ENCODE measurements around the gene MEI1. TPM values are rescaled to one million over a fixed set of nuclear protein-coding genes. Genes with fewer than 3 reads are reported as not detected.

Gene MEI1
- total RNA-seq, 1 donor from 2014 or later = 1.5 TPM

GRCh38 chr22:41674846-41675340 is 24.4 kb upstream of the MEI1 start:
- no peaks in the 10 kb centered on the region for H3K27me3 ChIP-seq (ENCODE audit: control insufficient read depth, insufficient read depth, low read length)
- no peak for DNase-seq (ENCODE audit: low read depth)
- H3K4me3 ChIP-seq (ENCODE audit: low read depth, low read length) = no peak overlapping the region
- TF ChIP-seq CTCF (IDR thresholded peaks at IDR 0.05; ENCODE audit: insufficient read depth, low read length, poor library complexity, severe bottlenecking) = no peak
- H3K36me3 ChIP-seq (ENCODE audit: control insufficient read depth, insufficient read depth, low read length) = no peaks in the 10 kb centered on the region

GRCh38 chr22:41676134-41676533 is 23.2 kb upstream of the MEI1 start:
- no peak for TF ChIP-seq CTCF (IDR thresholded peaks at IDR 0.05; ENCODE audit: insufficient read depth, low read length, poor library complexity, severe bottlenecking)
- Histone ChIP-seq H3K27me3 (ENCODE audit: control insufficient read depth, insufficient read depth, low read length) (no peaks in the 10 kb centered on the region), H3K4me3 (ENCODE audit: low read depth, low read length) (no peak overlapping the region), H3K36me3 (ENCODE audit: control insufficient read depth, insufficient read depth, low read length) (no peaks in the 10 kb centered on the region)
- DNase-seq (ENCODE audit: low read depth) = no peak

GRCh38 chr22:41681616-41682015 is 17.7 kb upstream of the MEI1 start:
- Histone ChIP-seq H3K4me3 (ENCODE audit: low read depth, low read length) (peak overlapping the region; percentile 88), H3K27me3 (ENCODE audit: control insufficient read depth, insufficient read depth, low read length) (no peaks in the 10 kb centered on the region), H3K36me3 (ENCODE audit: control insufficient read depth, insufficient read depth, low read length) (no peaks in the 10 kb centered on the region)
- no peak for DNase-seq (ENCODE audit: low read depth)
- TF ChIP-seq CTCF (IDR thresholded peaks at IDR 0.05; ENCODE audit: insufficient read depth, low read length, poor library complexity, severe bottlenecking) = no peak

- Histone ChIP-seq H3K4me3 (ENCODE audit: low read depth, low read length) (peak overlapping the region; percentile 88), H3K27me3 (ENCODE audit: control insufficient read depth, insufficient read depth, low read length) (no peaks in the 10 kb centered on the region), H3K36me3 (ENCODE audit: control insufficient read depth, insufficient read depth, low read length) (no peaks in the 10 kb centered on the region)
- TF ChIP-seq CTCF (IDR thresholded peaks at IDR 0.05; ENCODE audit: insufficient read depth, low read length, poor library complexity, severe bottlenecking) = no peak
- DNase-seq (ENCODE audit: low read depth) = peak; percentile 52
These were observed 17.1 kb upstream of the MEI1 start for GRCh38 chr22:41682033-41682807.

- H3K27me3 ChIP-seq (ENCODE audit: control insufficient read depth, insufficient read depth, low read length) = no peaks in the 10 kb centered on the region
- no peaks in the 10 kb centered on the region for H3K36me3 ChIP-seq (ENCODE audit: control insufficient read depth, insufficient read depth, low read length)
- no peak for DNase-seq (ENCODE audit: low read depth)
- peak overlapping the region; percentile 88 for H3K4me3 ChIP-seq (ENCODE audit: low read depth, low read length)
- TF ChIP-seq CTCF (IDR thresholded peaks at IDR 0.05; ENCODE audit: insufficient read depth, low read length, poor library complexity, severe bottlenecking) = no peak
These were observed 16.3 kb upstream of the MEI1 start for GRCh38 chr22:41683052-41683451.

GRCh38 chr22:41683616-41684015 is 15.7 kb upstream of the MEI1 start:
- H3K4me3 ChIP-seq (ENCODE audit: low read depth, low read length) = no peak overlapping the region
- H3K27me3 ChIP-seq (ENCODE audit: control insufficient read depth, insufficient read depth, low read length) = no peaks in the 10 kb centered on the region
- no peaks in the 10 kb centered on the region for H3K36me3 ChIP-seq (ENCODE audit: control insufficient read depth, insufficient read depth, low read length)
- no peak for TF ChIP-seq CTCF (IDR thresholded peaks at IDR 0.05; ENCODE audit: insufficient read depth, low read length, poor library complexity, severe bottlenecking)
- no peak for DNase-seq (ENCODE audit: low read depth)

Data from kidney epithelial cell (primary cell).